Natural killer cell (primary cell): ENCODE measurements around the gene RTF1. TPM values are rescaled to one million over a fixed set of nuclear protein-coding genes. Genes with fewer than 3 reads are reported as not detected.

Experiments
- ATAC-seq, 3 donors: fragments of 150-1000 bp in 2 of 3; fragments of 200-7000 bp in 1 of 3; cut with Tn5 transposase; 1 replicate in 1 of 3; 2 replicates in 2 of 3; pipeline ENCODE4 v1.10.0; 2021; ENCODE audit warnings: mild to moderate bottlenecking in 2 of 3, moderate library complexity in 2 of 3
- DNase-seq, 2 donors: peaks; one replicate each; pipeline versions ENCODE4 v3.0.0 to v3.0.0-alpha.2; 2013 to 2021; ENCODE audit warnings: mixed read lengths in 1 of 2
- H3K27ac ChIP-seq: one replicate; pipeline ENCODE4 v1.5.1; 2013; ENCODE audit warnings: mild to moderate bottlenecking, low read length
- H3K27me3 ChIP-seq: one replicate; pipeline ENCODE4 v1.6.1; 2013; ENCODE audit warnings: low read length; ENCODE audit not compliant: control insufficient read depth, insufficient read depth
- H3K36me3 ChIP-seq: one replicate; pipeline ENCODE4 v1.6.1; 2013; ENCODE audit warnings: low read length; ENCODE audit not compliant: control insufficient read depth, insufficient read depth
- H3K4me1 ChIP-seq: one replicate; pipeline ENCODE4 v1.6.1; 2013; ENCODE audit warnings: low read length; ENCODE audit not compliant: control insufficient read depth, insufficient read depth
- H3K4me3 ChIP-seq: one replicate; pipeline ENCODE4 v1.5.1; 2013; ENCODE audit warnings: low read length
- H3K9me3 ChIP-seq: one replicate; pipeline ENCODE4 v1.6.1; 2013; ENCODE audit warnings: low read length; ENCODE audit not compliant: control insufficient read depth, insufficient read depth
- H3K27ac Mint-ChIP-seq, 2 donors: one replicate each; pipeline ENCODE4 v1.8.0; 2022; ENCODE audit warnings: mild to moderate bottlenecking in 2 of 2, mixed read lengths in 2 of 2, moderate library complexity in 1 of 2
- H3K27me3 Mint-ChIP-seq, 2 donors: one replicate each; pipeline ENCODE4 v1.8.0; 2022; ENCODE audit warnings: low read depth in 2 of 2, mixed read lengths in 2 of 2
- H3K36me3 Mint-ChIP-seq: one replicate; pipeline ENCODE4 v1.8.0; 2022; ENCODE audit warnings: mixed read lengths
- H3K4me1 Mint-ChIP-seq, 2 donors: one replicate each; pipeline ENCODE4 v1.8.0; 2022; ENCODE audit warnings: mixed read lengths in 2 of 2
- H3K4me3 Mint-ChIP-seq: one replicate; pipeline ENCODE4 v1.8.0; 2022; ENCODE audit warnings: mild to moderate bottlenecking, moderate library complexity, mixed read lengths
- H3K9me3 Mint-ChIP-seq, 2 donors: one replicate each; pipeline ENCODE4 v1.8.0; 2022; ENCODE audit warnings: mixed read lengths in 2 of 2
- WGBS: methylation state at CpG from one replicate; pipeline ENCODE4 v1.1.7; 2013; ENCODE audit warnings: missing lambda C conversion rate; ENCODE audit not compliant: insufficient coverage; 5-methylcytosine and 5-hydroxymethylcytosine counted together
- intact Hi-C: fragments of 100-400 bp; cut with micrococcal nuclease; formaldehyde crosslinking; loops from one replicate; pipeline ENCODE4 v1.14.2; 2022
- total RNA-seq, 4 donors: library from RNA; stranded (reverse); fragments of 120-200 nt in 1 of 4; gene quantifications; one replicate each; pipeline versions ENCODE4 v1.2.3 to v1.2.4, GENCODE V29; 2013 to 2022
- TF ChIP-seq, protein P1 (sequence below): fragments of 200-600 bp; IDR thresholded peaks from one replicate; pipeline ENCODE4 v1.8.0; 2022; ENCODE audit warnings: antibody characterized with exemption

The RTF1 gene
- total RNA-seq, 3 donors from 2014 or later (not counting 1 experiment from before 2014, with no cell fraction given), result 35.8 to 53.1 (median 42.7) TPM

DNA sequence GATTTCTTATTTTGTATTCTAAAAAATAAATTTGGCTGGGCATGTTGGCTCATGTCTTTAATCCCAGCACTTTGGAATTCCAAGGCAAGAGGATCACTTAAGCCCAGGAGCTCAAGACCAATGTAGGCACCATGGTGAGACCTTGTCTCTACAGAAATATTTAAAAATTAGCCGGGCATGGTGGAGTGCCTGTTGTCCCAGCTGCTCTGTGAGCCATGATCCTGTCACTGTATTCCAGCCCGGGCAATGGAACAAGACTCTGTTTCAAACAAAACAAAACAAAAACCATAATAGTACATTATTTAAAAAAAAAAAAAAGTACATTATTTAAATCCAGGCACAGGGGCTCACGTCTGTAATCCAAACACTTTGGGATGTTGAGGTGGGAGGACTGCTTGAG lies 5.5 kb upstream of the RTF1 start:
- H3K4me1 Mint-ChIP-seq, result peaks cover 4 to 8% of the 10 kb centered on the region in 2 donors
- DNase-seq (no peak), ATAC-seq (no peak)
- Histone ChIP-seq H3K36me3 (no peaks in the 10 kb centered on the region), H3K9me3 (no peaks in the 10 kb centered on the region), H3K27me3 (no peaks in the 10 kb centered on the region), H3K27ac (no peak overlapping the region), H3K4me3 (no peak overlapping the region), H3K4me1 (peaks cover 10% of the 10 kb centered on the region)
- no peak overlapping the region for H3K4me3 Mint-ChIP-seq
- 85% methylated on average over 2 of the region's 3 CpGs for WGBS
- H3K36me3 Mint-ChIP-seq, result no peaks in the 10 kb centered on the region
- no peak overlapping the region for H3K27ac Mint-ChIP-seq
- no peaks in the 10 kb centered on the region for H3K9me3 Mint-ChIP-seq
- peaks cover 0 to 2% of the 10 kb centered on the region in 2 donors for H3K27me3 Mint-ChIP-seq
- TF ChIP-seq, protein P1, sequence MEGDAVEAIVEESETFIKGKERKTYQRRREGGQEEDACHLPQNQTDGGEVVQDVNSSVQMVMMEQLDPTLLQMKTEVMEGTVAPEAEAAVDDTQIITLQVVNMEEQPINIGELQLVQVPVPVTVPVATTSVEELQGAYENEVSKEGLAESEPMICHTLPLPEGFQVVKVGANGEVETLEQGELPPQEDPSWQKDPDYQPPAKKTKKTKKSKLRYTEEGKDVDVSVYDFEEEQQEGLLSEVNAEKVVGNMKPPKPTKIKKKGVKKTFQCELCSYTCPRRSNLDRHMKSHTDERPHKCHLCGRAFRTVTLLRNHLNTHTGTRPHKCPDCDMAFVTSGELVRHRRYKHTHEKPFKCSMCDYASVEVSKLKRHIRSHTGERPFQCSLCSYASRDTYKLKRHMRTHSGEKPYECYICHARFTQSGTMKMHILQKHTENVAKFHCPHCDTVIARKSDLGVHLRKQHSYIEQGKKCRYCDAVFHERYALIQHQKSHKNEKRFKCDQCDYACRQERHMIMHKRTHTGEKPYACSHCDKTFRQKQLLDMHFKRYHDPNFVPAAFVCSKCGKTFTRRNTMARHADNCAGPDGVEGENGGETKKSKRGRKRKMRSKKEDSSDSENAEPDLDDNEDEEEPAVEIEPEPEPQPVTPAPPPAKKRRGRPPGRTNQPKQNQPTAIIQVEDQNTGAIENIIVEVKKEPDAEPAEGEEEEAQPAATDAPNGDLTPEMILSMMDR, result no peak
- intact Hi-C loops, result no loop called here

DNA sequence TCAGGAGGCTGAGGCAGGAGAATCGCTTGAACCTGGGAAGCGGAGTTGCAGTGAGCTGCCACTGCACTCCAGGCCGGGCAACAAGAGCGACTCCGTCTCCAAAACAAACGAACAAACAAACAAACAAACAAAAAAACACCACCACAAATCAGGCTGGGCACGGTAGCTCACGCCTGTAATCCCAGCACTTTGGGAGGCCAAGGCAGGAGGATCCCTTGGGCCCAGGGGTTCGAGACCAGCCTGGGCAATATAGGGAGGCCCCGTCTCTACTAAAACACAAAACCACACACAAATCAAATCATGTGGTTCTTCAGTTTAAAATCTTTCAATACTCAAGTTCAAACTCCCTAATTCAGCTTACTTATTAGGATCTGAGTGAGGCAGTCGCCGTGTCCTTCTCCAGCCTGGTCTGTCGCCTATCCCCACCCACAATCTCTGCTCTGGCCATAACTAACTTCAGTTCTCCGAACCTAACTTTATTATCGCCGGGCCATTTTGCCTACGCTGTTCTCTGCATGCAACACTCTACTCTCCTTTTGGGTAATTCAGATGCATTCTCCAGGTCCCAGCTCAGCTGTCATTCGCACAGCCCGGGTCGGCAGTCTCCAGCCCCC lies 660 bp upstream of the RTF1 start:
- WGBS, result 29% methylated on average over 19 of the region's 20 CpGs
- H3K27me3 Mint-ChIP-seq, result no peaks in the 10 kb centered on the region
- Histone ChIP-seq H3K4me3 (peak overlapping the region; percentile 62), H3K27me3 (no peaks in the 10 kb centered on the region), H3K9me3 (no peaks in the 10 kb centered on the region), H3K4me1 (peaks cover 23% of the 10 kb centered on the region), H3K27ac (peak overlapping the region; percentile 54), H3K36me3 (no peaks in the 10 kb centered on the region)
- TF ChIP-seq, protein P1, result no peak
- intact Hi-C loops, result no loop called here
- no peaks in the 10 kb centered on the region for H3K9me3 Mint-ChIP-seq
- no peaks in the 10 kb centered on the region for H3K36me3 Mint-ChIP-seq
- ATAC-seq (no peak), DNase-seq (no peak)
- H3K4me3 Mint-ChIP-seq, result peak overlapping the region; percentile 96
- H3K4me1 Mint-ChIP-seq, result peaks cover 33 to 42% of the 10 kb centered on the region in 2 donors
- H3K27ac Mint-ChIP-seq, result peak overlapping the region; percentile 86 to 89

- under 1% methylated on average over 37 of the region's 37 CpGs for WGBS
- Histone ChIP-seq H3K9me3 (no peaks in the 10 kb centered on the region), H3K27me3 (no peaks in the 10 kb centered on the region), H3K36me3 (no peaks in the 10 kb centered on the region), H3K27ac (peak overlapping the region; percentile 40), H3K4me1 (peaks cover 23% of the 10 kb centered on the region), H3K4me3 (peak overlapping the region; percentile 40)
- ATAC-seq, result peak; percentile 32 to 49 (median 33)
- peak overlapping the region; percentile 86 to 89 for H3K27ac Mint-ChIP-seq
- no peaks in the 10 kb centered on the region for H3K9me3 Mint-ChIP-seq
- no peaks in the 10 kb centered on the region for H3K36me3 Mint-ChIP-seq
- TF ChIP-seq, protein P1, result no peak
- peaks cover 33 to 42% of the 10 kb centered on the region in 2 donors for H3K4me1 Mint-ChIP-seq
- intact Hi-C loops, result loop anchor here (1.0 kb wide), 1 partner anchor 15 kb away; the partner anchor contains the start of gene NDUFAF1
- H3K27me3 Mint-ChIP-seq, result no peaks in the 10 kb centered on the region
- peak in 1 of 2 donors; percentile 30 for DNase-seq
- peak overlapping the region; percentile 96 for H3K4me3 Mint-ChIP-seq
These were observed 712 bp downstream of the RTF1 start for GRCh38 chr15:41417418-41418195.
